Measurements from ENCODE around the gene MIPOL1. TPM values are rescaled to one million over a fixed set of nuclear protein-coding genes. Genes with fewer than 3 reads are reported as not detected.
"Not testable (repeated sequence)": the region's sequence is repeated elsewhere in the genome, so short reads cannot be mapped to it uniquely, and the experiment has no call there.

MIPOL1 gene
- total and polyA plus RNA-seq, 7 donors = 1.2 to 21.6 (median 11.7) TPM

DNA sequence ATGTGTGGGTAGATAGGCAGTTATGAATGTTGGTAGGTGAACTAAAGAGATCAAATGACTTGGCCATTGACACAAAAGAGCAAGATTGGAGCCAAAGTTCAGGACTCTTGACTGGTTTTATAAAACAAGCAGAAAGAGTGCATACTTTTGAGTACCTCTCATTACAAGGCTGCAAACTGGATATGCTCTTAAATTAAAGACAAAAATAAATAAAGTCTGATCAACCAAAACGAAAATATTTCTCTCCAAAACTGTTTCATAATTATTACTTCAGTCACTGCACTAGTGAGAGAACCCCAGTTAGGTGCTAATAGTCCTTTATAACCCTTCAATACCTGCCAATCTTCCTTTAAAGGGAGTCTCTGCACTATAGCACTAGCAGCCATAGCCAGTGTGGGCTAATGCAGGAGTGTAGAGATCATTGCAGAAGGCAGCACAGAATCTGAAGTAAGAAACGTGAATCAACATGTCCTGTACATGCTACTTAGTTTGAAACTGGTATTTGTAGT lies 250.2 kb downstream of the MIPOL1 start:
- Histone ChIP-seq H3K27ac (no peak overlapping the region), H3K36me3 (no peaks in the 10 kb centered on the region), H3K4me3 (no peak overlapping the region), H3K9me3 (no peaks in the 10 kb centered on the region), H3K27me3 (no peaks in the 10 kb centered on the region), H3K4me1 (no peaks in the 10 kb centered on the region)
- TF ChIP-seq, protein P1, sequence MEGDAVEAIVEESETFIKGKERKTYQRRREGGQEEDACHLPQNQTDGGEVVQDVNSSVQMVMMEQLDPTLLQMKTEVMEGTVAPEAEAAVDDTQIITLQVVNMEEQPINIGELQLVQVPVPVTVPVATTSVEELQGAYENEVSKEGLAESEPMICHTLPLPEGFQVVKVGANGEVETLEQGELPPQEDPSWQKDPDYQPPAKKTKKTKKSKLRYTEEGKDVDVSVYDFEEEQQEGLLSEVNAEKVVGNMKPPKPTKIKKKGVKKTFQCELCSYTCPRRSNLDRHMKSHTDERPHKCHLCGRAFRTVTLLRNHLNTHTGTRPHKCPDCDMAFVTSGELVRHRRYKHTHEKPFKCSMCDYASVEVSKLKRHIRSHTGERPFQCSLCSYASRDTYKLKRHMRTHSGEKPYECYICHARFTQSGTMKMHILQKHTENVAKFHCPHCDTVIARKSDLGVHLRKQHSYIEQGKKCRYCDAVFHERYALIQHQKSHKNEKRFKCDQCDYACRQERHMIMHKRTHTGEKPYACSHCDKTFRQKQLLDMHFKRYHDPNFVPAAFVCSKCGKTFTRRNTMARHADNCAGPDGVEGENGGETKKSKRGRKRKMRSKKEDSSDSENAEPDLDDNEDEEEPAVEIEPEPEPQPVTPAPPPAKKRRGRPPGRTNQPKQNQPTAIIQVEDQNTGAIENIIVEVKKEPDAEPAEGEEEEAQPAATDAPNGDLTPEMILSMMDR (IDR thresholded peaks at IDR 0.05) = no peak
- TF ChIP-seq POLR2A (IDR thresholded peaks at IDR 0.05) (no peak), EP300 (IDR thresholded peaks at IDR 0.05) (no peak), POLR2AphosphoS5 (IDR thresholded peaks at IDR 0.05) (no peak)
- 55 to 56% methylated on average over 2 of the region's 2 CpGs for WGBS, 2 donors
- intact Hi-C loops (cut with DNase I) = no loop called here
- no peak for DNase-seq

DNA sequence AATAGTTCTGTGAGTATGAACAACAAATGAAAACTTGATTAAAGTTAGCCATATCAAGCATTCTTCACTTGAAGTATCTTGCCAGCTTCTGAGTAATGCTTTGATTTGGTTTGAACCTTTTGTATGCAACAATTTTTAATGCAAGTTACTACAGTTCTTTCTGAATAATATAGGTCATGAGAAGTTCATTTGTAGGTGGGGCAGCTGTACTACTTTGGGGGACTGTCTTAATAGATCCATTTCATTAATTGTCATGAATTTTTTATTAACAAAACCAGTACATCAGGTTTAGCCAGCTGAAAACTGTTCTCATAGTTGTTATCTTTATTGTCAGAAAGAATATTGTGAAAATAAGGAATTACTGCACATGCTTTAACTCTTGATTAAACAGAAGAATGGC lies 254.6 kb downstream of the MIPOL1 start:
- Histone ChIP-seq H3K9me3 (no peaks in the 10 kb centered on the region), H3K27me3 (no peaks in the 10 kb centered on the region), H3K4me1 (no peaks in the 10 kb centered on the region), H3K36me3 (no peaks in the 10 kb centered on the region), H3K4me3 (no peak overlapping the region), H3K27ac (no peak overlapping the region)
- intact Hi-C loops (cut with DNase I) = no loop called here
- no peak for DNase-seq
- TF ChIP-seq POLR2AphosphoS5 (IDR thresholded peaks at IDR 0.05) = no peak
- TF ChIP-seq EP300 (IDR thresholded peaks at IDR 0.05) = no peak
- TF ChIP-seq POLR2A (IDR thresholded peaks at IDR 0.05) = no peak
- TF ChIP-seq, protein P1 (IDR thresholded peaks at IDR 0.05) = no peak

DNA sequence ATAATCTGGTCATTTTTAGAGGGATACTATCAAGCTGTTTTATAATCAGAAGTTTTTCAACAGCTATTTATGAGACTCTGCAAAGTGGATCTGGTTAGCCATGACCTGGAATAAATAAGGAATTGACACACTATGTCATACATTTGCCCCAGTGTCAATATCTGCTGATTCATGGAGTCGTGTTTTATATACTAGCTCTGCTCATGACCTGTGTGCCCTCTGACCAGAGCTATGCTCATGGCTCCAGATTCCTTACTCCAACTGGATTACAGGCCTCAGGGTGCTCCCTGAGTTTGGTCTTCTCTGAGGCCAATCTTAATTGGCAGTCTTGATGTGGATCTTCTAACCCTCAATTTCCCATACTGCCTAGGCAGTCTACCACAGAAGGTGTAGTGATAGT lies 256.2 kb downstream of the MIPOL1 start:
- no peaks in the 10 kb centered on the region for H3K36me3 ChIP-seq
- H3K27ac ChIP-seq = no peak overlapping the region
- DNase-seq = no peak
- no peak overlapping the region for H3K4me3 ChIP-seq
- H3K27me3 ChIP-seq = no peaks in the 10 kb centered on the region
- H3K4me1 ChIP-seq = no peaks in the 10 kb centered on the region
- no peaks in the 10 kb centered on the region for H3K9me3 ChIP-seq
- no peak for TF ChIP-seq POLR2AphosphoS5 (IDR thresholded peaks at IDR 0.05)
- no peak for TF ChIP-seq POLR2A (IDR thresholded peaks at IDR 0.05)
- no peak for TF ChIP-seq EP300 (IDR thresholded peaks at IDR 0.05)
- TF ChIP-seq, protein P1 (IDR thresholded peaks at IDR 0.05) = no peak
- WGBS, 2 donors = 82 to 97% methylated on average over 1 of the region's 1 CpG
- intact Hi-C loops (cut with DNase I) = no loop called here

DNA sequence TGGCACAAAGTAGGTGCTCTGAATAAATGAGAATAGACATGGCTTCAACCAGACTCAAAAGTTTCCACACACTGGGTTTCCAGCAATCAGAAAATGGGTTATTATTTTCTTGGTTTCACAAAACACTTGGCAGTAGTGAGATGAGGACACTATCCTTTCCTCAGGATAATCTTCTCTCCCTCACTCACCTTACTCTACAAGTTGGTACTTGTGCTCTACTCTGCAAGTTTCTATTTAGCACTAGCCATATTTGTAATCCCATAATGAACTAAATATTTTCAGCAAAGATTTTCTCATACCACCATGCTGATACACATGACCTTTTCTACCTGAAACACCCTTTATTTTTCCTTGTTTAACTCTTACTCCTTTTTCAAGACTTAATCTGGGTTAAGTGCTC lies 259.6 kb downstream of the MIPOL1 start:
- intact Hi-C loops (cut with DNase I) = no loop called here
- no peaks in the 10 kb centered on the region for H3K36me3 ChIP-seq
- H3K9me3 ChIP-seq = peaks cover 0 to 3% (median 0%) of the 10 kb centered on the region in 4 donors
- H3K4me1 ChIP-seq = no peaks in the 10 kb centered on the region
- no peak for DNase-seq
- H3K27ac ChIP-seq = no peak overlapping the region
- no peak for TF ChIP-seq POLR2A (IDR thresholded peaks at IDR 0.05)
- TF ChIP-seq POLR2AphosphoS5 (IDR thresholded peaks at IDR 0.05) = no peak
- TF ChIP-seq, protein P1 (IDR thresholded peaks at IDR 0.05) = no peak
- no peak for TF ChIP-seq EP300 (IDR thresholded peaks at IDR 0.05)
- H3K27me3 ChIP-seq = no peaks in the 10 kb centered on the region
- no peak overlapping the region for H3K4me3 ChIP-seq

DNA sequence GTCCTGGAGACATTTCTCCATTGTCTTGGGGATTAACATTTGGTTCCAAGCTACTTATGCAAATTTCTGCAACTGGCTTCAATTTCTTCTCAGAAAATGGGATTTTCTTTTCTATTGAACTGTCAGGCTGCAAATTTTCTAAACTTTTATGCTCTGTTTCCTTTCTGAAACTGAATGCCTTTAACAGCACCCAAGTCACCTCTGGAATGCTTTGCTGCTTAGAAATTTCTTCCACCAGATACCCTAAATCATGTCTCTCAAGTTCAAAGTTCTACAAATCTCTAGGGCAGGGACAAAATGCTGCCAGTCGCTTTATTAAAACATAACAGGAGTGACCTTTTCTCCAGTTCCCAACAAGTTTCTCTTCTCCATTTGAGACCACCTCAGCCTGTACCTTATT lies 264.7 kb downstream of the MIPOL1 start:
- H3K27me3 ChIP-seq; H3K4me1 ChIP-seq; H3K9me3 ChIP-seq; H3K36me3 ChIP-seq; H3K27ac ChIP-seq; H3K4me3 ChIP-seq; DNase-seq; intact Hi-C loops (cut with DNase I): not testable (repeated sequence)
- WGBS, 2 donors = 69 to 96% methylated on average over 1 of the region's 1 CpG
